ENCODE measurements around the gene PRPF19. TPM values are rescaled to one million over a fixed set of nuclear protein-coding genes. Genes with fewer than 3 reads are reported as not detected.

The PRPF19 gene
- polyA plus RNA-seq, 2 of the 4 experiments (the other 2 are of a cell fraction), result 41.1 to 177 TPM

- TF ChIP-seq REST (IDR thresholded peaks at IDR 0.05), result no peak
- no peak for TF ChIP-seq FOXS1 (CRISPR knock-in tag; IDR thresholded peaks at IDR 0.05)
- no peak for TF ChIP-seq ELK1 (IDR thresholded peaks at IDR 0.05; ENCODE audit: low read depth, low read length)
- TF ChIP-seq BHLHE40 (IDR thresholded peaks at IDR 0.05; ENCODE audit: low read depth, low read length), result no peak
- no peak for TF ChIP-seq RAD21 (conservative IDR thresholded peaks at IDR 0.05 in 1 of 2, IDR thresholded peaks at IDR 0.05 in 1 of 2)
- TF ChIP-seq EHF (CRISPR knock-in tag; IDR thresholded peaks at IDR 0.05), result no peak
- no peak for TF ChIP-seq ZC3H11A (IDR thresholded peaks at IDR 0.05)
- TF ChIP-seq NPAS2 (CRISPR knock-in tag; IDR thresholded peaks at IDR 0.05; ENCODE audit: borderline replicate concordance), result no peak
Measured at GRCh38 chr11:60869451-60869825, 36.9 kb downstream of the PRPF19 start (continued).

- WGBS (ENCODE audit: missing lambda C conversion rate), result 66% methylated on average over 10 of the region's 10 CpGs
- Histone ChIP-seq H3K9me3 (no peaks in the 10 kb centered on the region), H3K27ac (no peak overlapping the region), H3K4me2 (no peak overlapping the region), H3K4me1 (peaks cover 22% of the 10 kb centered on the region), H3K4me3 (no peak overlapping the region)
- ChIA-PET POLR2A (no interaction called here), CTCF (interaction anchor here (1.7 to 12.3 kb wide), 5 partner anchors 18 to 93 kb away, joined by 7 to 79 read pairs (median 15); no protein-coding TSS in a partner anchor)
- TF ChIP-seq HES2 (IDR thresholded peaks at IDR 0.05), result no peak
- ATAC-seq (no peak), FAIRE-seq (no peak), DNase-seq (ENCODE audit: low read depth in 1 of 2, low spot score in 1 of 2) (no peak)
Measured at GRCh38 chr11:60868682-60869450, 37.5 kb downstream of the PRPF19 start.

GRCh38 chr11:60867871-60868681 is 38.3 kb downstream of the PRPF19 start:
- ChIA-PET POLR2A (no interaction called here), CTCF (interaction anchor here (0.9 to 12.3 kb wide), 7 partner anchors 17 to 92 kb away, joined by 3 to 79 read pairs (median 12); no protein-coding TSS in a partner anchor)
- H3K4me3 ChIP-seq, result no peak overlapping the region
- FAIRE-seq, result no peak
- no peak overlapping the region for H3K27ac ChIP-seq
- H3K9me3 ChIP-seq, result no peaks in the 10 kb centered on the region
- no peak for ATAC-seq
- no peak for DNase-seq (ENCODE audit: low read depth in 1 of 2, low spot score in 1 of 2)
- H3K4me1 ChIP-seq, result peaks cover 18% of the 10 kb centered on the region
- no peak overlapping the region for H3K4me2 ChIP-seq
- no peak for TF ChIP-seq SMC3 (IDR thresholded peaks at IDR 0.05)
- 68% methylated on average over 10 of the region's 10 CpGs for WGBS (ENCODE audit: missing lambda C conversion rate)

Data from A549 (cell line).